Endothelial cell of umbilical vein (primary cell): ENCODE results near the gene LGMN. TPM values are rescaled to one million over a fixed set of nuclear protein-coding genes. Genes with fewer than 3 reads are reported as not detected.

Experiments
- BruUV-seq: library from RNA; stranded (reverse); fragments of 400-500 nt; replicated peaks from 2 replicates; lab custom pipeline; 2021; lab: Mats Ljungman, UMichigan
- CTCF ChIA-PET: fragments of 300-600, 350-600 bp; sonication (Branson Sonifier 250); formaldehyde crosslinking; loops from one replicate; lab custom pipeline; 2021; ENCODE audit warnings: antibody characterized with exemption, inconsistent platforms; lab: Charles Lee
- POLR2A ChIA-PET: fragments of 300-600, 350-600 bp; sonication (Branson Sonifier 250); formaldehyde crosslinking; loops from one replicate; lab custom pipeline; 2021; ENCODE audit warnings: antibody characterized with exemption, inconsistent platforms; lab: Charles Lee
- DNase-seq: peaks from one replicate; pipeline ENCODE4 v3.0.0-alpha.2; 2011; ENCODE audit warnings: low read depth, low spot score
- FAIRE-seq: peaks from 2 replicates; lab custom pipeline; 2011; peaks lifted over from hg19 to GRCh38; lab: Jason Lieb, UNC
- H2AFZ ChIP-seq: 2 replicates; pipeline ENCODE4 v1.6.0; 2012; ENCODE audit warnings: low read depth, low read length, control low read depth, inconsistent platforms
- H3K27ac ChIP-seq: 2 replicates; pipeline ENCODE4 v1.5.1; 2011; ENCODE audit warnings: low read depth, mild to moderate bottlenecking, control low read depth, low read length, moderate library complexity; ENCODE audit not compliant: insufficient read depth
- H3K27me3 ChIP-seq, 2 experiments: 2 replicates each; pipeline versions ENCODE4 v1.6.0 to v1.6.1; 2011; ENCODE audit warnings: low read length in 2 of 2, mixed read lengths in 1 of 2; ENCODE audit not compliant: control insufficient read depth in 2 of 2, insufficient read depth in 2 of 2
- H3K36me3 ChIP-seq, 2 experiments: 2 replicates in 1 of 2; 3 replicates in 1 of 2; pipeline ENCODE4 v1.5.1; 2011; ENCODE audit warnings: low read length in 2 of 2, mild to moderate bottlenecking in 1 of 2, moderate library complexity in 1 of 2; ENCODE audit not compliant: control insufficient read depth in 2 of 2, insufficient read depth in 2 of 2; ENCODE audit errors: extremely low read depth in 1 of 2
- H3K4me1 ChIP-seq: 3 replicates; pipeline ENCODE4 v1.5.1; 2011; ENCODE audit warnings: mild to moderate bottlenecking, low read length; ENCODE audit not compliant: control insufficient read depth, insufficient read depth; ENCODE audit errors: extremely low read depth
- H3K4me2 ChIP-seq: 2 replicates; pipeline ENCODE4 v1.6.1; 2011; ENCODE audit warnings: low read length, control low read depth, mixed read lengths; ENCODE audit not compliant: insufficient read depth
- H3K4me3 ChIP-seq, 3 experiments: fragments of 200-600 bp in 1 of 3; sonication (generic), shearing (Covaris generic) in 1 of 3; replicated peaks in 1 of 3; 2 replicates each; pipeline ENCODE4 v1.5.1; 2011 to 2016; ENCODE audit warnings: control low read depth in 3 of 3, low read length in 3 of 3, mild to moderate bottlenecking in 2 of 3, inconsistent platforms in 1 of 3, low read depth in 1 of 3, moderate library complexity in 1 of 3; ENCODE audit not compliant: insufficient read depth in 1 of 3
- H3K79me2 ChIP-seq: 2 replicates; pipeline ENCODE4 v1.6.0; 2012; ENCODE audit warnings: low read length, inconsistent platforms; ENCODE audit not compliant: control insufficient read depth, insufficient read depth
- H3K9ac ChIP-seq: replicated peaks from 2 replicates; pipeline ENCODE3; 2011; ENCODE audit warnings: low read length, control low read depth; ENCODE audit not compliant: insufficient read depth; ENCODE audit errors: extremely low read depth
- H3K9me1 ChIP-seq: replicated peaks from 3 replicates; pipeline ENCODE4 v1.6.0; 2011; ENCODE audit warnings: mild to moderate bottlenecking, low read length; ENCODE audit not compliant: control insufficient read depth, insufficient read depth; ENCODE audit errors: extremely low read depth
- H3K9me3 ChIP-seq: replicated peaks from 2 replicates; pipeline ENCODE4 v1.5.1; 2012; ENCODE audit warnings: low read length, inconsistent platforms; ENCODE audit not compliant: control insufficient read depth, insufficient read depth
- H4K20me1 ChIP-seq: replicated peaks from 2 replicates; pipeline ENCODE3; 2011; ENCODE audit warnings: mild to moderate bottlenecking, low read length; ENCODE audit not compliant: control insufficient read depth, insufficient read depth; ENCODE audit errors: extremely low read depth
- CTCF ChIP-seq, 2 donors: IDR thresholded peaks; 1 replicate in 1 of 2; 2 replicates in 1 of 2; pipeline ENCODE4 v1.5.1; 2011; ENCODE audit warnings: low read length in 2 of 2, mild to moderate bottlenecking in 2 of 2, moderate library complexity in 2 of 2, control low read depth in 1 of 2, inconsistent platforms in 1 of 2, low read depth in 1 of 2; ENCODE audit not compliant: insufficient read depth in 1 of 2; ENCODE audit errors: extremely low read depth in 1 of 2
- EZH2 ChIP-seq: IDR thresholded peaks from 2 replicates; pipeline ENCODE4 v1.6.1; 2012; ENCODE audit warnings: borderline replicate concordance, low read depth, mild to moderate bottlenecking, moderate library complexity, low read length, inconsistent platforms; ENCODE audit not compliant: severe bottlenecking
- FOS ChIP-seq: IDR thresholded peaks from 2 replicates; pipeline ENCODE4 v1.6.1; 2011; ENCODE audit warnings: mild to moderate bottlenecking, low read length, moderate library complexity, borderline replicate concordance; ENCODE audit not compliant: insufficient read depth
- GATA2 ChIP-seq: IDR thresholded peaks from 2 replicates; pipeline ENCODE4 v1.7.0; 2011; ENCODE audit warnings: low read depth, mild to moderate bottlenecking, moderate library complexity, mixed read lengths, low read length; ENCODE audit not compliant: insufficient read length, insufficient read depth
- JUN ChIP-seq: IDR thresholded peaks from 2 replicates; pipeline ENCODE4 v1.6.1; 2011; ENCODE audit warnings: borderline replicate concordance, low read depth; ENCODE audit not compliant: insufficient read length, insufficient read depth
- MYC ChIP-seq: IDR thresholded peaks from one replicate; pipeline ENCODE4 v1.6.1; 2011; ENCODE audit warnings: mild to moderate bottlenecking, low read depth, low read length
- POLR2A ChIP-seq: IDR thresholded peaks from 2 replicates; pipeline ENCODE4 v1.6.1; 2012; ENCODE audit warnings: low read depth, mild to moderate bottlenecking, control low read depth, low read length
- POLR2AphosphoS5 ChIP-seq: IDR thresholded peaks from 2 replicates; pipeline ENCODE4 v1.6.1; 2012; ENCODE audit warnings: low read depth, mild to moderate bottlenecking, control low read depth, low read length, moderate library complexity; ENCODE audit not compliant: insufficient read depth
- dilution Hi-C: fragments of 300-500 bp; cut with MboI; formaldehyde crosslinking; loops from one replicate; pipeline ENCODE4 v1.15.0; 2019; ENCODE audit warnings: low sequenced_read_pairs; ENCODE audit not compliant: extremely low pct_ligation_motif_present
- intact Hi-C: fragments of 100-400 bp; cut with micrococcal nuclease; formaldehyde crosslinking; loops from one replicate; pipeline ENCODE4 v1.10.0; 2022
- polyA plus RNA-seq, 4 experiments: library from polyadenylated mRNA; depleted of rRNA in 3 of 4; stranded (reverse) in 3 of 4; unstranded in 1 of 4; fragments of >200 nt; gene quantifications; 2 replicates each; pipeline versions ENCODE4 v1.2.1 to v1.2.3, GENCODE V29; 2011 to 2012; ENCODE audit warnings: missing spikeins in 1 of 4
- total RNA-seq: library from RNA; stranded (reverse); gene quantifications from 2 replicates; pipeline ENCODE4 v1.2.3, GENCODE V29; 2021
- TF ChIP-seq, protein P1 (sequence below): IDR thresholded peaks from 2 replicates; pipeline ENCODE4 v1.6.1; 2011; ENCODE audit not compliant: insufficient read depth, insufficient read length

LGMN gene
- total and polyA plus RNA-seq, 2 donors (not counting 3 experiments of a cell fraction or from before 2014, with no cell fraction given) = 56.7 to 99.2 TPM

- dilution Hi-C loops = no loop called here
- CTCF ChIA-PET = interaction anchor here (1.0 to 1.6 kb wide), 2 partner anchors 11 to 80 kb away, joined by 3 to 4 read pairs; no protein-coding TSS in a partner anchor
- FAIRE-seq = no peak
Measured at GRCh38 chr14:92704036-92704804, 44.2 kb downstream of the LGMN start.

More at GRCh38 chr14:92704036-92704804, 44.2 kb downstream of the LGMN start:
- Histone ChIP-seq H3K36me3 (peaks cover 0 to 5% of the 10 kb centered on the region in 2 experiments), H3K27me3 (no peaks in the 10 kb centered on the region), H3K4me1 (no peaks in the 10 kb centered on the region), H3K27ac (no peak overlapping the region), H2AFZ (no peak overlapping the region), H3K4me3 (no peak overlapping the region), H4K20me1 (no peaks in the 10 kb centered on the region), H3K9me3 (no peaks in the 10 kb centered on the region), H3K9me1 (no peaks in the 10 kb centered on the region), H3K9ac (no peak overlapping the region), H3K4me2 (no peak overlapping the region), H3K79me2 (no peaks in the 10 kb centered on the region)
- DNase-seq = no peak
- intact Hi-C loops = no loop called here
- BruUV-seq = TSS peak; percentile 80
- POLR2A ChIA-PET = no interaction called here
- no peak for TF ChIP-seq POLR2AphosphoS5
- TF ChIP-seq MYC = no peak
- TF ChIP-seq GATA2 = no peak
- no peak for TF ChIP-seq POLR2A
- TF ChIP-seq, protein P1, sequence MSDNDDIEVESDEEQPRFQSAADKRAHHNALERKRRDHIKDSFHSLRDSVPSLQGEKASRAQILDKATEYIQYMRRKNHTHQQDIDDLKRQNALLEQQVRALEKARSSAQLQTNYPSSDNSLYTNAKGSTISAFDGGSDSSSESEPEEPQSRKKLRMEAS = no peak
- TF ChIP-seq FOS = no peak
- no peak for TF ChIP-seq EZH2
- TF ChIP-seq CTCF (IDR thresholded peaks at IDR 0.05; ENCODE audit: extremely low read depth in 1 of 2, insufficient read depth in 1 of 2, low read depth in 1 of 2, low read length in 2 of 2) = no peak
- no peak for TF ChIP-seq JUN
